ENCODE measurements around the gene MFSD12.

- no peak for TF ChIP-seq CTCF (conservative IDR thresholded peaks at IDR 0.05)
- TF ChIP-seq ZFX (IDR thresholded peaks at IDR 0.05), result no peak
These were observed 20.3 kb downstream of the MFSD12 start for GRCh38 chr19:3537101-3537437.
